CD4-positive, alpha-beta T cell treated with Interleukin-17A for 4 hours (primary cell): ENCODE data around the gene NTRK2.
"Not testable (repeated sequence)": the region's sequence is repeated elsewhere in the genome, so short reads cannot be mapped to it uniquely, and the experiment has no call there.

ENCODE experiments used
- DNase-seq: peaks from one replicate; pipeline ENCODE4 v3.0.0-alpha.2; 2020; ENCODE audit warnings: mixed read lengths

NTRK2 gene

GRCh38 chr9:85040821-85041465, 371.4 kb downstream of the NTRK2 start:
- no peak for DNase-seq

GRCh38 chr9:85041466-85042137, 372.1 kb downstream of the NTRK2 start:
- DNase-seq = no peak

DNA sequence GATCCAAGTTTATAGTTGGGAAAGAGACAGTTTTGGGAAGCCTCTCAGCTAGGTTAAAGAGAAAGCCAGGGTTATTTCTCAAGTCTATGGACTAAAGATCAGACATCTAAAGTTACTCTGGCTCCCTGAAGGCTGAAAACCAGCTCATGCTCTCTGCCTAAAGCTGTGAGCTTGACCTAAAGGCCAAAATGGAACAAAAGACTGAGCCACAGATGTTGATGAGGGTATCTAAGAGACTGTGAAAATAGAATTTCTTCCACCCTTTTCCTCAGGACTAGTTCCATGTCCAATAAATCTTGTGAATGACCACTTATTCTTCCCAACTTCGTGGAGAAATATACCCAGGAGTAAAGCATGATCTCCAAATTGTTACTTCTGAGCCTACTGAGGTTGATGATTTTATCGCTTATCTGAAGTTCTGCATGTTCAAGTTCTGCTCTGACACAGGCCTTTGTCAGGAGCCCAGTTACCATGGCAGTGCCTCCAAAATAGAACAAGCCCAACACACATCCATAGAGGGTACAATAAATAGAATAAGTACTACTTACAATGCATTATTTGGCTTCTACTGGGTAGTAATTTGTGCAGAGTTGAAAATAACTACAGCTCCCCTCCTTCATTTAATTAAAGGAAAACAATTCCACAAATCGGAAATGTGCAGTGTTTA, 373.6 kb downstream of the NTRK2 start:
- DNase-seq = no peak

DNA sequence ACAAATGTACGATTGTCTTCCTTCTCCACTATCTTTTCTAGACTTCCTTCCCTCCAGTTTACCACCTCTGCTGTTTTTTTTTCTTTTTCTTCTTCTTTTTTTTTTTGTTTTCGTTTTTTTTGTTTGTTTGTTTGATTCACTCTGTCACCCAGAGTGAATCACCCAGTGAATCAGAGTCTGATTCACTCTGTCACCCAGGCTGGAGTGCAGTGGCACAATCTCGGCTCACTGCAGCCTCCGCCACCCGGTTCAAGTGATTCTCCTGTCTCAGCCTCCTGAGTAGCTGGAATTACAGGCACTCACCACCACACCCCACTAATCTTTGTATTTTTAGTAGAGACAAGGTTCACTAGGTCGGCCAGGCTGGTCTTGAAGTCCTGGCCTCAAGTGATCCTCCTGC, 375.7 kb downstream of the NTRK2 start:
- no peak for DNase-seq

GRCh38 chr9:85046475-85046874, 376.9 kb downstream of the NTRK2 start:
- DNase-seq = no peak

DNA sequence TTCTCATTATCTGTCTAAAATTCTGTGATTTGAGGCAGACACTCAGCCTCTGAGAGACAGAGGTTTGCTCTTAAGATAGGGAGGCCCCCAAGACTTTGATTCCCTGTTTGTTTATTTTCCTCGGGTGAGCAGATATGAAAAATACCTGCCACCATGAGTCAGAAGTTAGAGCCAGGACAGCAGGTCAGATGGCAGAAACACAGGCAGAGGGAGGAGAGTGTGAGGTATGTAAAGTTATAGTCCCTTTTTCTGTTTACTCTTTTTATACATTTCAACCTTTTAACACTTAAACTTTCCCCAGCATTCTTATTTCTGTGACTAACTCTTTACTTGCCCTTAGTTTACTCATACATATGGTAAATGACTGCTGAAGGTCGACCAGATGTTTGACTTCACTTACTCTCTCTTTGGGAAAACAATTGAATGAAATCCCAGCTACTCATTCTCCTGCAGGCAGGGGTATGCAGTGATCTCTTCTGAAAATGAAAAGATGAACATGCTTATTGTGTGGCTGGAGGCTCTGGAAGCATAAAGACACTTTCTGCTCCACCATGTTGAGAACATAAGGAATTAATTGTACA, 383.8 kb downstream of the NTRK2 start:
- DNase-seq = no peak

- DNase-seq = no peak
Observed at GRCh38 chr9:85054017-85054416, 384.5 kb downstream of the NTRK2 start.

GRCh38 chr9:85055506-85056202, 386.1 kb downstream of the NTRK2 start:
- no peak for DNase-seq

DNA sequence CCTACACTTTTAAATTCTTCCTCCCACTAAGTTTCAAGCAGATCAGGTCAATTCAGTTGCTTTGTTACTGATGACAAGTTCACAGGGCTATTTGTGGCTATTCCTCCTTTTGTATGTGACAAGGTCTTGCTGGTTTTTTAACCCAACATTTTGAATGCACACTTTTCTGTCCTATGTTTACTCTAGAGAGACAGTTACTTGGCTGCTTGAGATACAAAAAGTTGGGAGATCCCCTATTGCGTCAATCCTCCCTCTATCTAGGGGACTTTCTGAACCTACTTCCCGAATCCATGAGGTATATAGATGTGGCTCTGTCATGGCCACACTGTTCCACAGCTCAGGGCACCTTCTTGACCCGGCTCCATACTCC, 386.7 kb downstream of the NTRK2 start:
- DNase-seq = no peak

DNA sequence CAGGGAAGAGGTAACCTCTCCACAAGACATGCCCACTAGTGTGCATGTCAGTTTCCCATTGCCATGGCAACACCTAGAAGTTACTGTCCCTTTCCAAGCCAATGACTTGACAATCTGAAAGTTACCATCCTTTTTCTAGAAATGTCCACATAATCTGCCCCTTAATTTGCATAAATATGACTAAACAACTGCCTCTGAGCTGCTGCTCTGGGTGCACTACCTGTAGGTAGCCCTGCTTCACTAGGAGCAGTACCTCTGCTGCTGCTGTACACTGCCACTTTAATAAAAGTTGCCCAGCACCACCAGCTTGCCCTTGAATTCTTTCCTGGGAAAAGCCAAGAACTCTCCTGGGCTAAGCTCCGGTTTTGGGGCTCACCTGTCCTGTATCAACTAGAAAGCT, 392.4 kb downstream of the NTRK2 start:
- DNase-seq = no peak

DNA sequence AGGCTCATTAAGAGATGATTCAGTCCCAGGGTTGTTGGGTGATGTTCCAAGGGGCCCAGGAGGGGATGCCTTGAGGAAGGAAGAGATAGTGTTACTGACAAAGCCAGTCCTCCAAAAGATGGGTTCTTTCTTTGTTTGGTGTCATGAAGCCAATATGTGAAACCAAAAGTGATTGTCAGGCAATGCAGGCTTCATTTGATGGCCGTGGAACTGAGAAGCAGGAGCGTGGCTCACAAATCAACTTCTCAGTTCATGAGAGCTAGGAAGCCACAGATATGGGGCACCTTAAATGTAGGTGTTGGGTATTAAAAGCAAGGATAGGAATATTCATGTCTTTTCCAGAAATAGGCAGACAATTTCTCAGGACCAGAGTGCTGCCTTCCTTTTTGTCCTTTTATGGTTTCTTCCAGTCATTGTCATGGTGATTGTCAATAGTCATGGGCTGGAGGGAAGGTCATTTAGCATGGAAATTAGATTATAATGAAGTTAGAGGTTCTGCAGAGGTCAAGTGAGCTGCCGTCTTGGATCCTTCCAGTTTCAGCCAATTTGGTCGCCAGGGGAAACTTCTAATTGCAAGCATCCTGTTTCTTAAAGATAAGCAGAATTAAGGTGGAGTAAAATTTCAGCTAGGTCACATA, 393.0 kb downstream of the NTRK2 start:
- no peak for DNase-seq

GRCh38 chr9:85064811-85065371, 395.4 kb downstream of the NTRK2 start:
- DNase-seq = no peak

- DNase-seq = no peak
Observed at GRCh38 chr9:85067792-85068191, 398.3 kb downstream of the NTRK2 start.

GRCh38 chr9:85069421-85069820, 399.9 kb downstream of the NTRK2 start:
- not testable (repeated sequence) for DNase-seq
